GM19025 (cell line): Measurements from ENCODE around the gene TMEM147.

ENCODE experiments used
- ATAC-seq: cut with Tn5 transposase; IDR thresholded peaks from one replicate; pipeline ENCODE4 v1.9.1; 2021; ENCODE audit warnings: mild to moderate bottlenecking, low read depth, moderate library complexity; ENCODE audit not compliant: unreplicated experiment

The TMEM147 gene

GRCh38 chr19:35518313-35518712 is 27.1 kb upstream of the TMEM147 start:
- ATAC-seq = no peak

- ATAC-seq = no peak
Measured at GRCh38 chr19:35519291-35519690, 26.1 kb upstream of the TMEM147 start.

GRCh38 chr19:35521124-35521743 is 24.2 kb upstream of the TMEM147 start:
- no peak for ATAC-seq

DNA sequence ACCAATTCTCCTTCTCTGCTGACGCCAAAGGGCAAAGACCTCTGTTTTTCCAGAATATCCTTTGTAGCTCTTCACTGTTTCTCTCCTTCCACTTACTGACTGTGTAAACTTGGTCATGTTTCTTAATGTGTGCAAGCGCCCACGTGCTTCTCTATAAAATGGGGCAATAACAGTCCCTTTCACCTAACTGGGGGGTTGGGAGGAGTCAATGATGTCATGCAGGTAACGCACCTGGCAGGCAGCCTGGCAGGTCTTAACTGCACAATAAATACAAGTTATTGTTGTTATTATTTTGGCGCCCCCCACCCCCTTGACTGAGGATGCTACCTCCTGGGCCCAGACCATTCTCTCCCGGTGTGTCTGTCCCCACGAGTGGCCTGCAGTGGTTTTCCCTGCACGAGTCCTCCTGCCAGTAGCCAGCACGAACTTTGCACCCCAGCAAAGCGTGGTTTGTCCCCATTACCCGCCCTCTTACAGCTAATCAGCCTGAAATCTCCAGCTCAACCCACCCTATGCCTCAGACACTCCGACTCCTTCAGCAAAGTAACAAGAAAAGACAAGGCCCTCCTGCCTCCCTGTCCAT is 22.6 kb upstream of the TMEM147 start:
- ATAC-seq = no peak

GRCh38 chr19:35524181-35524837 is 21.1 kb upstream of the TMEM147 start:
- no peak for ATAC-seq

DNA sequence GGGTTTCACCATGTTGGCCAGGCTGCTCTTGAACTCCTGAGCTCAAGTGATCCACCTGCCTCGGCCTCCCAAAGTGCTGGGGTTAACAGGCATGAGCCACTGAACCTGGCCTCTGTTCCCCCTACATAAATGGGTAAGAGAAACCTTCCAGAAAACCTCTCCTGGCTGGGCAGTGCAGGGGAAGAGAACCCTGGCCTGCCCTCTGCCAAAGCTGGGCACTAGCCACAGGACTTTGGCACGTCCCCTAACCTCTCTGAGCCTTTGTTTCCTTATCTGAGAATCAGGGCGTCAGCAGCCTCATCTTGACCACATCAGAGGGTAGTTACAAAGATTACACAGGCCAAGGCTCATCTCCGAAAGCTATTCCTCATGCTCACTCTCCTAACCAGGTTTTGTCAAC is 19.6 kb upstream of the TMEM147 start:
- ATAC-seq = no peak

DNA sequence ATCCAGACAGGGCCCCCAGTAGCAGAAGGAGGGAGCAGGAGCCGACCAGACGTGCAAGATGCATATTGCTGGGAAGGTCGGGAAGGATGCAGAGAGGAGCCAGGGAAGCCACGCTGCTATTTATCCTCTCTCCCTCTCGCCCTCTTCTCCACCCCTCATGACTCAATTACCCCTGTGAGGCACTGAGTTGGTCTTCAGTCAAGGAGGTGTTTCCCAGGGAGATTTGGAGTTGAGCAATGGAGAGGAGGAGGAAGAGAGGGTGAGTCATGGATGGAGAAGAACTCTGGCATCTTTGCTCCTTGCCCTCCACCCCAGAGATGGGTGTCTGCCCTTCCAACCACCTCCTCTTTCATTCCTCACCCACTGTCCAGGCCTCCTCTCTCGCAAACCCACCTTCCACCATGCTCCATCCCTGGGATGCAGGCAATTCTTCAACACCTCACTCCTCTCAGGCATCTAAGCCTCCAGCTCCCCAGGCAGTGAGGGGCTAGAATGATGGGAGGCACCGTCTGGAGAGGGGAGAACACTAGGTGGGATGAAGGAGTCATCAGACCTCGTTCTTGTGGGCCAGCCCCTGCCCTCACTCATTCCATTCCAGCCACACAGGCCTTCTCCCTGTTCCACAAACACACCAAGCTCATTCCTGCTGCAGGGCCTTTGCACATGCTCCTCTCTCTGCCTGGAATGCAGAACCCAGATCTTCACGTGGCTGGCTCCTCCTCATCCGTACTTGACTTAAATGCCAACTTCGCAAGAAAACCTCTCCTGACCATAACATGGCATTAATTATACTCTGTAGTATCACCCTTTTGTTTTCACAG is 17.0 kb upstream of the TMEM147 start, which contains the start of gene SBSN:
SBSN (minus strand) TSS at position 94 of the 821 bp plus-strand sequence; CDS start at position 64, 30 bp downstream.
- ATAC-seq = no peak

GRCh38 chr19:35529241-35530218 is 15.9 kb upstream of the TMEM147 start:
- ATAC-seq = no peak

- ATAC-seq = no peak
Measured at GRCh38 chr19:35531291-35531690, 14.1 kb upstream of the TMEM147 start.

GRCh38 chr19:35533201-35533821 is 12.1 kb upstream of the TMEM147 start, which contains the start of gene GAPDHS:
GAPDHS (plus strand) TSS chr19:35533456; CDS start chr19:35533528, 72 bp downstream.
- ATAC-seq = no peak

DNA sequence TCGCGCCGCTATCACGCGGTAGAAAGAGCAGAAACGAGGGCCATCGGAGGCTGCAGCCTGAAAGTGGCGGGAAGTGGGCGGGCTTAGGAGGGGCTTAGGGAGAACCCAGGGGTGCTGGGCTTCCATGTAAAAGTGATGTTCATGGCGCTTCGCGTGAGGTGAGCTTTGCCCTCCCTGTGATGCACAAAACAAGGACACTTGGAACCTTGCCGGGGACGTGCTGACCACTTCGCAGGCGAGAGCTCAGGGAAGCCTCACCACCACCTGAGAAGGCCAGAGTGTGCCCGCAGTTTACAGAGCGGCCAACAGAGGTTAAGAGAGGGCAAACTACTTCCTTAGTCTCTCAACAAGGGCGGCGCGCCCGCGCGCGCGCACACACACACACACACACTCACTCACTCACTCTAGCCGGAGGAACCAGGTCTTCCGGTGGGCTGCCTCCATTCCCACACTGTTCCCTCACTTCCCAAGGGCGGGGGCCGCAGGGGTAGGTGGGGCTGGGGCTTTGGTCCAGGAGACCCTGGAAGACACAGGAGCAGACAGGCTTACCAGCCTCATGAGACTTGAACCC is 11.5 kb upstream of the TMEM147 start:
- no peak for ATAC-seq

- no peak for ATAC-seq
Measured at GRCh38 chr19:35534803-35535480, 10.5 kb upstream of the TMEM147 start.

DNA sequence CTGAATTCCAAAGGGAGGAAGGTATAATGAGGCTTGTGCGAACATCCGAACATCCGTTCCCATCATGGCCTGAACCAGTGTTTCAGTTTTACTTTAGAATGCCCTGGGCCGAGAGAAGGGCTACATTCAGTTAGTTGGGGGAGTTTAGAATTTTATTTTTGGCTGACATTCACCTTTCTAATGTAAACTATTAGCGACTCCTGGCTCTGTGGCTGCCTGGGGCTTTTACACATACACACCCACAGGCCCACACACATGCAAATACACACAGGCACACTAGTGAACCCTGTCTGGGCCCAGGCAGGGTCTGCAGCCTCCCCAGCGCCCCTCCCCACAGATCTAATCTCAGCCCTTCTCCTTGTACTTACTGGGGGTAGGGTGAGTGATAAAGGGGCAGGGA is 6.1 kb upstream of the TMEM147 start:
- ATAC-seq = no peak

GRCh38 chr19:35539850-35540249 is 5.6 kb upstream of the TMEM147 start:
- ATAC-seq = no peak

GRCh38 chr19:35540356-35540927 is 5.0 kb upstream of the TMEM147 start:
- ATAC-seq = no peak

DNA sequence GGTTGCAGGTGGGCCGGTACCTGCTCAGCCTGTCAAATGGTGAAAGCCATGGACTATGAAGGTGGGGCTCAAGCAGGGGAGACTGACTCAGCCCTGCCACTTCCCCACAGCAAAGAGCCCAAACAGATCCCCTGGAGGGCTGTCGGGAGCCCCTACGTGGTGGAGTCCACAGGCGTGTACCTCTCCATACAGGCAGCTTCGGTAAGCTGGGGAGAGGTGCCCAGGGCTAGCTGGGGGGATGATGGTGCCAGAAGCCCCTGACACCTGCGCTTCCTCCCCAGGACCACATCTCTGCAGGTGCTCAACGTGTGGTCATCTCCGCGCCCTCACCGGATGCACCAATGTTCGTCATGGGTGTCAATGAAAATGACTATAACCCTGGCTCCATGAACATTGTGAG is 3.2 kb upstream of the TMEM147 start:
- no peak for ATAC-seq

DNA sequence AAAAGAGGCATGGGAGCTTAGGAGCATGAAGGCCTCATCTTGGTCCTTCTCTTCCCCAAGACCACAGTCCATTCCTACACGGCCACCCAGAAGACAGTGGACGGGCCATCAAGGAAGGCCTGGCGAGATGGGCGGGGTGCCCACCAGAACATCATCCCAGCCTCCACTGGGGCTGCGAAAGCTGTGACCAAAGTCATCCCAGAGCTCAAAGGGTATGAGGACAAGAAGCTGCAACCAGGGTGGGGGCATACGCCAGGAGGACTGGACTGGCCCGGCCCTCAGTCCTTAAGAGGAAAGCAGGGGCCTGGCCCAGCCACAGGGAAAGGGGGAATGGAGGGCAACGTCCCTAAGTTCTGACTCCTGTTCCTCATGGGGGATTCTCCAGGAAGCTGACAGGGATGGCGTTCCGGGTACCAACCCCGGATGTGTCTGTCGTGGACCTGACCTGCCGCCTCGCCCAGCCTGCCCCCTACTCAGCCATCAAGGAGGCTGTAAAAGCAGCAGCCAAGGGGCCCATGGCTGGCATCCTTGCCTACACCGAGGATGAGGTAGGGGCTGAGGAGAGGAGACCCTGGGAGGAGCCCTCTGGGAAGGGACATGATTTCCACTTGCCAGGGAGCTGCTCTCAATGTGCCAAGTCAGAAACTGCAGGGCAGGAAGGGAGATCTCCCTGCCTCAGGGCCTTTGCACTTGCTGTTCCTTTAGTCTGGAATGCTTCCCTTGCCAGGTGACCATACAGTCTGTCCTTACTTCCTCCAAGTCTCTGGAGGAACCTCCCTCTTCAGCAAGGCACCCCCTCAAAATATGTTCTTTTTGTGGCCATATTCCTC is 1.9 kb upstream of the TMEM147 start:
- ATAC-seq = no peak
